ENCODE data around the gene LAMA5. TPM values are rescaled to one million over a fixed set of nuclear protein-coding genes. Genes with fewer than 3 reads are reported as not detected.

Gene LAMA5
- total and polyA plus RNA-seq, 2 of the 8 experiments (the other 6 are each of a cell fraction or from before 2014, with no cell fraction given), result 34.4 to 225 TPM

GRCh38 chr20:62332989-62333819 is 33.9 kb downstream of the LAMA5 start (continued):
- TF ChIP-seq BCL11A (IDR thresholded peaks at IDR 0.05; ENCODE audit: low read depth in 2 of 2, low read length in 2 of 2) (no peak), RBBP5 (IDR thresholded peaks at IDR 0.05; ENCODE audit: borderline replicate concordance, low read depth, low read length) (no peak)

Data from H1 (cell line).